GM23338 (cell line): ENCODE measurements around the gene RAB11FIP3. TPM values are rescaled to one million over a fixed set of nuclear protein-coding genes. Genes with fewer than 3 reads are reported as not detected.

Source experiments
- ATAC-seq: fragments of 200-7000 bp; cut with Tn5 transposase; 3 replicates; pipeline ENCODE4 v1.9.1; 2020
- DNase-seq: peaks from one replicate; pipeline ENCODE4 v3.0.0-alpha.2; 2015; ENCODE audit warnings: low spot score
- H2AFZ ChIP-seq: fragments of 200-600 bp; sonication (generic); 2 replicates; pipeline ENCODE4 v1.8.0; 2016; ENCODE audit warnings: antibody characterized with exemption, mild to moderate bottlenecking, moderate library complexity
- H3F3A ChIP-seq: fragments of 200-600 bp; sonication (generic); replicated peaks from 2 replicates; pipeline ENCODE4 v1.8.0; 2017; ENCODE audit warnings: antibody characterized with exemption, mixed run types, low read depth
- H3K27ac ChIP-seq: fragments of 200-600 bp; sonication (generic); 2 replicates; pipeline ENCODE4 v1.6.1; 2016; ENCODE audit warnings: low read depth
- H3K27me3 ChIP-seq: fragments of 200-600 bp; sonication (generic); 2 replicates; pipeline ENCODE4 v1.8.0; 2016; ENCODE audit warnings: mild to moderate bottlenecking, mixed run types, moderate library complexity; ENCODE audit not compliant: insufficient read depth
- H3K36me3 ChIP-seq: fragments of 200-600 bp; sonication (generic); 2 replicates; pipeline ENCODE4 v1.8.0; 2016; ENCODE audit warnings: mild to moderate bottlenecking; ENCODE audit not compliant: insufficient read depth
- H3K4me1 ChIP-seq: fragments of 200-600 bp; sonication (generic); 2 replicates; pipeline ENCODE4 v1.8.0; 2016; ENCODE audit warnings: mild to moderate bottlenecking, moderate library complexity; ENCODE audit not compliant: insufficient read depth
- H3K4me2 ChIP-seq: fragments of 200-600 bp; sonication (generic); 2 replicates; pipeline ENCODE4 v1.7.1; 2017; ENCODE audit warnings: mixed run types
- H3K4me3 ChIP-seq: fragments of 200-600 bp; sonication (generic); 2 replicates; pipeline ENCODE4 v1.6.1; 2016; ENCODE audit warnings: mixed run types
- H3K79me2 ChIP-seq: fragments of 200-600 bp; sonication (generic); replicated peaks from 2 replicates; pipeline ENCODE4 v1.8.0; 2017; ENCODE audit warnings: mild to moderate bottlenecking; ENCODE audit not compliant: insufficient read depth
- H3K9me2 ChIP-seq: fragments of 200-600 bp; sonication (generic); 2 replicates; pipeline ENCODE4 v1.8.0; 2017; ENCODE audit not compliant: insufficient read depth
- H4K20me1 ChIP-seq: fragments of 200-600 bp; sonication (generic); replicated peaks from 2 replicates; pipeline ENCODE4 v1.8.0; 2017; ENCODE audit warnings: mild to moderate bottlenecking; ENCODE audit not compliant: insufficient read depth
- H3K27ac Mint-ChIP-seq: 2 replicates; pipeline ENCODE4 v1.8.0; 2020; ENCODE audit warnings: inconsistent platforms, mild to moderate bottlenecking, moderate library complexity, mixed read lengths
- H3K27me3 Mint-ChIP-seq: 3 replicates; pipeline ENCODE4 v1.8.0; 2022; ENCODE audit warnings: low read depth, mild to moderate bottlenecking, moderate library complexity, mixed read lengths, inconsistent platforms; ENCODE audit not compliant: insufficient read depth, poor library complexity
- H3K36me3 Mint-ChIP-seq: 3 replicates; pipeline ENCODE4 v1.8.0; 2021; ENCODE audit warnings: low read depth, mild to moderate bottlenecking, inconsistent platforms, moderate library complexity, mixed read lengths
- H3K4me1 Mint-ChIP-seq: 3 replicates; pipeline ENCODE4 v1.8.0; 2020; ENCODE audit warnings: mild to moderate bottlenecking, inconsistent platforms, mixed read lengths
- H3K4me3 Mint-ChIP-seq: 3 replicates; pipeline ENCODE4 v1.8.0; 2021; ENCODE audit warnings: moderate library complexity, mild to moderate bottlenecking, inconsistent platforms, mixed read lengths
- H3K9me3 Mint-ChIP-seq: 3 replicates; pipeline ENCODE4 v1.8.0; 2020; ENCODE audit warnings: moderate library complexity, mild to moderate bottlenecking, inconsistent platforms, mixed read lengths
- CREB1 ChIP-seq: fragments of 250-450 bp; sonication (Bioruptor Pico); IDR thresholded peaks from 2 replicates; pipeline ENCODE4 v1.5.0; 2020; ENCODE audit warnings: low read depth, mild to moderate bottlenecking, moderate library complexity
- JUNB ChIP-seq: IDR thresholded peaks from one replicate; pipeline ENCODE4 v1.6.1; 2016; ENCODE audit warnings: antibody characterized with exemption; ENCODE audit not compliant: unreplicated experiment
- NANOG ChIP-seq: IDR thresholded peaks from 2 replicates; pipeline ENCODE4 v1.6.1; 2016; ENCODE audit warnings: antibody characterized with exemption, borderline replicate concordance
- POLR2AphosphoS5 ChIP-seq: IDR thresholded peaks from 2 replicates; pipeline ENCODE4 v1.6.1; 2016; ENCODE audit warnings: antibody characterized with exemption, low read depth
- REST ChIP-seq: IDR thresholded peaks from one replicate; pipeline ENCODE4 v1.6.1; 2018; ENCODE audit warnings: antibody characterized with exemption; ENCODE audit not compliant: unreplicated experiment
- polyA plus RNA-seq: library from polyadenylated mRNA; unstranded; fragments of >200 nt; fragmentation: Nextera tagmentation; extraction: Ambion mirVana; gene quantifications from 2 replicates; pipeline ENCODE4 v1.2.1, GENCODE V29; 2016
- total RNA-seq: library from RNA; depleted of rRNA; stranded (reverse); fragments of >200 nt; shearing (Covaris generic); gene quantifications from 2 replicates; pipeline ENCODE4 v1.2.3, GENCODE V29; 2014
- TF ChIP-seq, protein P1 (sequence below): fragments of 250-450 bp; sonication (Bioruptor Pico); IDR thresholded peaks from 2 replicates; pipeline ENCODE4 v1.5.0; 2020; ENCODE audit warnings: mild to moderate bottlenecking, moderate library complexity

RAB11FIP3 gene
- total and polyA plus RNA-seq, 2 experiments from 2014 or later = 3.2 to 29.2 TPM

GRCh38 chr16:533391-534123 lies 108.1 kb downstream of the RAB11FIP3 start:
- Histone ChIP-seq H4K20me1 (peaks cover 38% of the 10 kb centered on the region), H3K4me2 (no peak overlapping the region), H3K27me3 (no peaks in the 10 kb centered on the region), H3K36me3 (no peaks in the 10 kb centered on the region), H3K4me3 (no peak overlapping the region), H3K4me1 (no peaks in the 10 kb centered on the region; the same call in 1 of the 2 replicates), H3K27ac (peak overlapping the region; percentile 63; the same call in 1 of the 2 replicates), H3K79me2 (peaks cover 74% of the 10 kb centered on the region), H3K9me2 (no peaks in the 10 kb centered on the region), H3F3A (0 out of 2 replicates have a peak, but pooled peaks cover 4% of the 10 kb centered on the region), H2AFZ (no peak overlapping the region)
- TF ChIP-seq REST = no peak
- peaks cover 10% of the 10 kb centered on the region; the same call in 1 of the 3 replicates for H3K4me1 Mint-ChIP-seq
- H3K36me3 Mint-ChIP-seq = peaks cover 6% of the 10 kb centered on the region
- ATAC-seq = peak; percentile 69
- H3K27me3 Mint-ChIP-seq = no peaks in the 10 kb centered on the region
- peak; percentile 71 for DNase-seq
- no peaks in the 10 kb centered on the region for H3K9me3 Mint-ChIP-seq
- no peak overlapping the region for H3K4me3 Mint-ChIP-seq
- no peak overlapping the region for H3K27ac Mint-ChIP-seq

DNA sequence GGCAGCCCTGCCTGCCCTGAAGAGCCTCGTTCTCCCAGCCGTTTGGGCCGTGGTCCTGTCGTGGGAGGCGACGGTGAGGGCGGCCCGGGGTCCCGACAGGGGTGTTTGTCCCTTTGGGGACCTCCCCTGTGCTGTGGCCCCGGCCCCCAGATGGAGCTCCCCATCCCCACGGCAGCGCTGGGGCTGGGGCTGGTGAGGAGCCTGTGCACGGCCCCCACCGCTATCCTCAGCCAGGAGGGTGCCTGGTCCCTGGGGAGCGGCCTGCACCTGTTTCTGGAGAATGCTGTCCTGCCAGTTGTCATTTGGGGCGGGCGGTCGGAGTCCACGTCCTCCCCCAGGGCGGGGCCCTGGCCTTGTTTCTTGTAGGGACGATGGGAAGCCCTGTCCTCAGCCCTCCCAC lies 108.7 kb downstream of the RAB11FIP3 start:
- H3K9me2 ChIP-seq = no peaks in the 10 kb centered on the region
- no peak overlapping the region for H3K4me3 ChIP-seq
- Mint-ChIP-seq H3K4me3 (no peak overlapping the region), H3K4me1 (peaks cover 5% of the 10 kb centered on the region; the same call in 1 of the 3 replicates), H3K9me3 (no peaks in the 10 kb centered on the region), H3K36me3 (peaks cover 6% of the 10 kb centered on the region), H3K27me3 (no peaks in the 10 kb centered on the region), H3K27ac (no peak overlapping the region)
- no peak for DNase-seq
- no peaks in the 10 kb centered on the region for H3K4me1 ChIP-seq
- no peaks in the 10 kb centered on the region for H3K36me3 ChIP-seq
- no peak overlapping the region for H3K27ac ChIP-seq
- H2AFZ ChIP-seq = no peak overlapping the region
- no peak for TF ChIP-seq JUNB
- TF ChIP-seq POLR2AphosphoS5 = no peak
- TF ChIP-seq NANOG = no peak
- no peak for TF ChIP-seq CREB1 (CRISPR knock-in tag)
- peaks cover 36% of the 10 kb centered on the region for H4K20me1 ChIP-seq
- no peak overlapping the region for H3K4me2 ChIP-seq
- H3K79me2 ChIP-seq = peaks cover 69% of the 10 kb centered on the region
- H3K27me3 ChIP-seq = no peaks in the 10 kb centered on the region
- ATAC-seq = no peak
- H3F3A ChIP-seq = 0 out of 2 replicates have a peak, but pooled peaks cover 4% of the 10 kb centered on the region

- H3F3A ChIP-seq = 0 out of 2 replicates have a peak, but pooled peaks cover under 1% of the 10 kb centered on the region
- peaks cover 66% of the 10 kb centered on the region for H3K79me2 ChIP-seq
- H3K27ac Mint-ChIP-seq = no peak overlapping the region
- H3K4me1 Mint-ChIP-seq = no peaks in the 10 kb centered on the region; the same call in 2 of the 3 replicates
- H4K20me1 ChIP-seq = peaks cover 34% of the 10 kb centered on the region
- no peak overlapping the region for H3K4me3 ChIP-seq
- ATAC-seq (no peak), DNase-seq (no peak)
- H3K36me3 ChIP-seq = no peaks in the 10 kb centered on the region
- H3K4me2 ChIP-seq = no peak overlapping the region
- no peak overlapping the region for H2AFZ ChIP-seq
- peaks cover 6% of the 10 kb centered on the region for H3K36me3 Mint-ChIP-seq
- no peaks in the 10 kb centered on the region for H3K9me2 ChIP-seq
- no peak overlapping the region for H3K4me3 Mint-ChIP-seq
- H3K4me1 ChIP-seq = no peaks in the 10 kb centered on the region
- H3K27me3 ChIP-seq = no peaks in the 10 kb centered on the region
- no peaks in the 10 kb centered on the region for H3K27me3 Mint-ChIP-seq
- no peaks in the 10 kb centered on the region for H3K9me3 Mint-ChIP-seq
- no peak overlapping the region for H3K27ac ChIP-seq
- TF ChIP-seq, protein P1, sequence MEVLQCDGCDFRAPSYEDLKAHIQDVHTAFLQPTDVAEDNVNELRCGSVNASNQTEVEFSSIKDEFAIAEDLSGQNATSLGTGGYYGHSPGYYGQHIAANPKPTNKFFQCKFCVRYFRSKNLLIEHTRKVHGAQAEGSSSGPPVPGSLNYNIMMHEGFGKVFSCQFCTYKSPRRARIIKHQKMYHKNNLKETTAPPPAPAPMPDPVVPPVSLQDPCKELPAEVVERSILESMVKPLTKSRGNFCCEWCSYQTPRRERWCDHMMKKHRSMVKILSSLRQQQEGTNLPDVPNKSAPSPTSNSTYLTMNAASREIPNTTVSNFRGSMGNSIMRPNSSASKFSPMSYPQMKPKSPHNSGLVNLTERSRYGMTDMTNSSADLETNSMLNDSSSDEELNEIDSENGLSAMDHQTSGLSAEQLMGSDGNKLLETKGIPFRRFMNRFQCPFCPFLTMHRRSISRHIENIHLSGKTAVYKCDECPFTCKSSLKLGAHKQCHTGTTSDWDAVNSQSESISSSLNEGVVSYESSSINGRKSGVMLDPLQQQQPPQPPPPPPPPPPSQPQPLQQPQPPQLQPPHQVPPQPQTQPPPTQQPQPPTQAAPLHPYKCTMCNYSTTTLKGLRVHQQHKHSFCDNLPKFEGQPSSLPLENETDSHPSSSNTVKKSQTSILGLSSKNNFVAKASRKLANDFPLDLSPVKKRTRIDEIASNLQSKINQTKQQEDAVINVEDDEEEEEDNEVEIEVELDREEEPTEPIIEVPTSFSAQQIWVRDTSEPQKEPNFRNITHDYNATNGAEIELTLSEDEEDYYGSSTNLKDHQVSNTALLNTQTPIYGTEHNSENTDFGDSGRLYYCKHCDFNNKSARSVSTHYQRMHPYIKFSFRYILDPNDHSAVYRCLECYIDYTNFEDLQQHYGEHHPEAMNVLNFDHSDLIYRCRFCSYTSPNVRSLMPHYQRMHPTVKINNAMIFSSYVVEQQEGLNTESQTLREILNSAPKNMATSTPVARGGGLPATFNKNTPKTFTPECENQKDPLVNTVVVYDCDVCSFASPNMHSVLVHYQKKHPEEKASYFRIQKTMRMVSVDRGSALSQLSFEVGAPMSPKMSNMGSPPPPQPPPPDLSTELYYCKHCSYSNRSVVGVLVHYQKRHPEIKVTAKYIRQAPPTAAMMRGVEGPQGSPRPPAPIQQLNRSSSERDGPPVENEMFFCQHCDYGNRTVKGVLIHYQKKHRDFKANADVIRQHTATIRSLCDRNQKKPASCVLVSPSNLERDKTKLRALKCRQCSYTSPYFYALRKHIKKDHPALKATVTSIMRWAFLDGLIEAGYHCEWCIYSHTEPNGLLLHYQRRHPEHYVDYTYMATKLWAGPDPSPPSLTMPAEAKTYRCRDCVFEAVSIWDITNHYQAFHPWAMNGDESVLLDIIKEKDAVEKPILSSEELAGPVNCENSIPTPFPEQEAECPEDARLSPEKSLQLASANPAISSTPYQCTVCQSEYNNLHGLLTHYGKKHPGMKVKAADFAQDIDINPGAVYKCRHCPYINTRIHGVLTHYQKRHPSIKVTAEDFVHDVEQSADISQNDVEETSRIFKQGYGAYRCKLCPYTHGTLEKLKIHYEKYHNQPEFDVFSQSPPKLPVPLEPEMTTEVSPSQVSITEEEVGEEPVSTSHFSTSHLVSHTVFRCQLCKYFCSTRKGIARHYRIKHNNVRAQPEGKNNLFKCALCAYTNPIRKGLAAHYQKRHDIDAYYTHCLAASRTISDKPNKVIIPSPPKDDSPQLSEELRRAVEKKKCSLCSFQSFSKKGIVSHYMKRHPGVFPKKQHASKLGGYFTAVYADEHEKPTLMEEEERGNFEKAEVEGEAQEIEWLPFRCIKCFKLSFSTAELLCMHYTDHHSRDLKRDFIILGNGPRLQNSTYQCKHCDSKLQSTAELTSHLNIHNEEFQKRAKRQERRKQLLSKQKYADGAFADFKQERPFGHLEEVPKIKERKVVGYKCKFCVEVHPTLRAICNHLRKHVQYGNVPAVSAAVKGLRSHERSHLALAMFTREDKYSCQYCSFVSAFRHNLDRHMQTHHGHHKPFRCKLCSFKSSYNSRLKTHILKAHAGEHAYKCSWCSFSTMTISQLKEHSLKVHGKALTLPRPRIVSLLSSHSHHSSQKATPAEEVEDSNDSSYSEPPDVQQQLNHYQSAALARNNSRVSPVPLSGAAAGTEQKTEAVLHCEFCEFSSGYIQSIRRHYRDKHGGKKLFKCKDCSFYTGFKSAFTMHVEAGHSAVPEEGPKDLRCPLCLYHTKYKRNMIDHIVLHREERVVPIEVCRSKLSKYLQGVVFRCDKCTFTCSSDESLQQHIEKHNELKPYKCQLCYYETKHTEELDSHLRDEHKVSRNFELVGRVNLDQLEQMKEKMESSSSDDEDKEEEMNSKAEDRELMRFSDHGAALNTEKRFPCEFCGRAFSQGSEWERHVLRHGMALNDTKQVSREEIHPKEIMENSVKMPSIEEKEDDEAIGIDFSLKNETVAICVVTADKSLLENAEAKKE = no peak
These were observed 109.5 kb downstream of the RAB11FIP3 start for GRCh38 chr16:534856-535445.
